SK-N-SH treated with all-trans-retinoic acid at 6 μM for 48 hours (cell line): ENCODE measurements around the gene AGBL3.

ENCODE experiments used
- ATAC-seq: fragments of 200-7000 bp; cut with Tn5 transposase; 3 replicates; pipeline ENCODE4 v1.9.1; 2020; ENCODE audit warnings: mild to moderate bottlenecking, moderate library complexity
- BACH2 ChIP-seq: fragments of 250-450 bp; sonication (Bioruptor Pico); IDR thresholded peaks from 2 replicates; pipeline ENCODE4 v1.9.0; 2021; ENCODE audit warnings: mild to moderate bottlenecking, borderline replicate concordance
- CSDC2 ChIP-seq: fragments of 250-450 bp; sonication (Bioruptor Pico); IDR thresholded peaks from 2 replicates; pipeline ENCODE4 v1.5.0; 2020; ENCODE audit warnings: mild to moderate bottlenecking, moderate library complexity
- GLIS3 ChIP-seq: fragments of 250-450 bp; sonication (Bioruptor Pico); IDR thresholded peaks from 2 replicates; pipeline ENCODE4 v1.5.0; 2020; ENCODE audit warnings: mild to moderate bottlenecking, moderate library complexity
- ISL1 ChIP-seq: fragments of 250-450 bp; sonication (Bioruptor Pico); IDR thresholded peaks from 2 replicates; pipeline ENCODE4 v2.1.2; 2022; ENCODE audit warnings: mild to moderate bottlenecking, moderate library complexity
- OSR1 ChIP-seq: fragments of 250-450 bp; sonication (Bioruptor Pico); IDR thresholded peaks from 2 replicates; pipeline ENCODE4 v1.8.0; 2022; ENCODE audit warnings: moderate library complexity, mild to moderate bottlenecking, inconsistent platforms
- PATZ1 ChIP-seq: fragments of 250-450 bp; sonication (Bioruptor Pico); IDR thresholded peaks from 2 replicates; pipeline ENCODE4 v1.8.0; 2020; ENCODE audit warnings: mild to moderate bottlenecking, moderate library complexity, borderline replicate concordance
- PPARA ChIP-seq: fragments of 250-450 bp; sonication (Bioruptor Pico); IDR thresholded peaks from 2 replicates; pipeline ENCODE4 v1.5.0; 2020; ENCODE audit warnings: mild to moderate bottlenecking, borderline replicate concordance
- RARB ChIP-seq: fragments of 250-450 bp; sonication (Bioruptor Pico); IDR thresholded peaks from 2 replicates; pipeline ENCODE4 v1.8.0; 2021; ENCODE audit warnings: mild to moderate bottlenecking, moderate library complexity
- SNAI2 ChIP-seq: fragments of 250-450 bp; sonication (Bioruptor Pico); IDR thresholded peaks from 2 replicates; pipeline ENCODE4 v1.5.0; 2020; ENCODE audit warnings: mild to moderate bottlenecking, moderate library complexity
- TCF4 ChIP-seq: fragments of 250-450 bp; sonication (Bioruptor Pico); IDR thresholded peaks from 2 replicates; pipeline ENCODE4 v1.8.0; 2021; ENCODE audit warnings: mild to moderate bottlenecking, moderate library complexity, borderline replicate concordance
- TOX ChIP-seq: fragments of 250-450 bp; sonication (Bioruptor Pico); IDR thresholded peaks from 2 replicates; pipeline ENCODE4 v1.8.0; 2021; ENCODE audit warnings: mild to moderate bottlenecking, moderate library complexity, borderline replicate concordance
- ZC3H10 ChIP-seq: fragments of 250-450 bp; sonication (Bioruptor Pico); IDR thresholded peaks from 2 replicates; pipeline ENCODE4 v1.5.1; 2021; ENCODE audit warnings: mild to moderate bottlenecking, moderate library complexity
- ZFP3 ChIP-seq: fragments of 250-450 bp; sonication (Bioruptor Pico); IDR thresholded peaks from 2 replicates; pipeline ENCODE4 v1.5.0; 2020; ENCODE audit warnings: mild to moderate bottlenecking, moderate library complexity
- ZFP30 ChIP-seq: fragments of 450-650 bp; formaldehyde crosslinking; IDR thresholded peaks from 2 replicates; pipeline ENCODE4 v1.5.0; 2022; ENCODE audit warnings: mild to moderate bottlenecking, moderate library complexity
- ZNF565 ChIP-seq: fragments of 450-650 bp; formaldehyde crosslinking; conservative IDR thresholded peaks from 2 replicates; pipeline ENCODE4 v1.5.0; 2020; ENCODE audit warnings: low read depth, mild to moderate bottlenecking, moderate library complexity
- ZNF70 ChIP-seq: fragments of 450-650 bp; formaldehyde crosslinking; IDR thresholded peaks from 2 replicates; pipeline ENCODE4 v1.5.0; 2020; ENCODE audit warnings: mild to moderate bottlenecking, moderate library complexity
- ZNF8 ChIP-seq: fragments of 450-650 bp; formaldehyde crosslinking; IDR thresholded peaks from 2 replicates; pipeline ENCODE4 v1.5.0; 2020; ENCODE audit warnings: mild to moderate bottlenecking, moderate library complexity
- TF ChIP-seq, protein P1 (sequence below): fragments of 250-450 bp; sonication (Bioruptor Pico); IDR thresholded peaks from 2 replicates; pipeline ENCODE4 v1.5.0; 2020; ENCODE audit warnings: mild to moderate bottlenecking, moderate library complexity
- TF ChIP-seq, protein P2 (sequence below): fragments of 250-450 bp; sonication (Bioruptor Pico); IDR thresholded peaks from 2 replicates; pipeline ENCODE4 v1.8.0; 2021; ENCODE audit warnings: low read depth, mild to moderate bottlenecking, moderate library complexity, borderline replicate concordance
- TF ChIP-seq, protein P3 (sequence below): fragments of 250-450 bp; sonication (Bioruptor Pico); IDR thresholded peaks from 2 replicates; pipeline ENCODE4 v1.5.1; 2021; ENCODE audit warnings: mild to moderate bottlenecking, moderate library complexity

Gene AGBL3

DNA sequence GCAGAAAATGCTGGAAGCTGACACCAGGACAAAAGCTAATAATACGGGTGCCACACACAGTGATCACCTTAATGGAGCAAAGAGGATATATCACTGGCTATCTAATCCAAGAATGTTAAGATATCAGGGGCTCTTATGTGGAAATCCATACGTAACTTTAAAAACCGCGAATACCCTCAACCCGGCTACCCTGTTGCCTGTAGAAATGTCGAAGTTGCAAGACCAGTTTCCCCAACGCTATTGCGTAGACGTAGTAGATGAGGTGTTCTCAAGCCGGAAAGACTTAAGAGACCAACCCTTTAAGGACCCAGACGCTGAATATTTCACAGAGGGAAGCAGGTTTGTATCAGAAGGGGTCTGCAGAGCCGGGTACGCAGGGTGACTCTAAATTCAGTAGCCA lies 192.1 kb downstream of the AGBL3 start:
- ATAC-seq: no peak
- no peak for TF ChIP-seq ZFP30 (CRISPR knock-in tag)
- TF ChIP-seq BACH2 (CRISPR knock-in tag): no peak

- TF ChIP-seq, protein P1, sequence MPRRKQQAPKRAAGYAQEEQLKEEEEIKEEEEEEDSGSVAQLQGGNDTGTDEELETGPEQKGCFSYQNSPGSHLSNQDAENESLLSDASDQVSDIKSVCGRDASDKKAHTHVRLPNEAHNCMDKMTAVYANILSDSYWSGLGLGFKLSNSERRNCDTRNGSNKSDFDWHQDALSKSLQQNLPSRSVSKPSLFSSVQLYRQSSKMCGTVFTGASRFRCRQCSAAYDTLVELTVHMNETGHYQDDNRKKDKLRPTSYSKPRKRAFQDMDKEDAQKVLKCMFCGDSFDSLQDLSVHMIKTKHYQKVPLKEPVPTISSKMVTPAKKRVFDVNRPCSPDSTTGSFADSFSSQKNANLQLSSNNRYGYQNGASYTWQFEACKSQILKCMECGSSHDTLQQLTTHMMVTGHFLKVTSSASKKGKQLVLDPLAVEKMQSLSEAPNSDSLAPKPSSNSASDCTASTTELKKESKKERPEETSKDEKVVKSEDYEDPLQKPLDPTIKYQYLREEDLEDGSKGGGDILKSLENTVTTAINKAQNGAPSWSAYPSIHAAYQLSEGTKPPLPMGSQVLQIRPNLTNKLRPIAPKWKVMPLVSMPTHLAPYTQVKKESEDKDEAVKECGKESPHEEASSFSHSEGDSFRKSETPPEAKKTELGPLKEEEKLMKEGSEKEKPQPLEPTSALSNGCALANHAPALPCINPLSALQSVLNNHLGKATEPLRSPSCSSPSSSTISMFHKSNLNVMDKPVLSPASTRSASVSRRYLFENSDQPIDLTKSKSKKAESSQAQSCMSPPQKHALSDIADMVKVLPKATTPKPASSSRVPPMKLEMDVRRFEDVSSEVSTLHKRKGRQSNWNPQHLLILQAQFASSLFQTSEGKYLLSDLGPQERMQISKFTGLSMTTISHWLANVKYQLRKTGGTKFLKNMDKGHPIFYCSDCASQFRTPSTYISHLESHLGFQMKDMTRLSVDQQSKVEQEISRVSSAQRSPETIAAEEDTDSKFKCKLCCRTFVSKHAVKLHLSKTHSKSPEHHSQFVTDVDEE: no peak
- no peak for TF ChIP-seq SNAI2
- TF ChIP-seq ZNF8 (CRISPR knock-in tag): no peak
- no peak for TF ChIP-seq ISL1
- no peak for TF ChIP-seq ZNF565 (CRISPR knock-in tag)
- TF ChIP-seq, protein P2, sequence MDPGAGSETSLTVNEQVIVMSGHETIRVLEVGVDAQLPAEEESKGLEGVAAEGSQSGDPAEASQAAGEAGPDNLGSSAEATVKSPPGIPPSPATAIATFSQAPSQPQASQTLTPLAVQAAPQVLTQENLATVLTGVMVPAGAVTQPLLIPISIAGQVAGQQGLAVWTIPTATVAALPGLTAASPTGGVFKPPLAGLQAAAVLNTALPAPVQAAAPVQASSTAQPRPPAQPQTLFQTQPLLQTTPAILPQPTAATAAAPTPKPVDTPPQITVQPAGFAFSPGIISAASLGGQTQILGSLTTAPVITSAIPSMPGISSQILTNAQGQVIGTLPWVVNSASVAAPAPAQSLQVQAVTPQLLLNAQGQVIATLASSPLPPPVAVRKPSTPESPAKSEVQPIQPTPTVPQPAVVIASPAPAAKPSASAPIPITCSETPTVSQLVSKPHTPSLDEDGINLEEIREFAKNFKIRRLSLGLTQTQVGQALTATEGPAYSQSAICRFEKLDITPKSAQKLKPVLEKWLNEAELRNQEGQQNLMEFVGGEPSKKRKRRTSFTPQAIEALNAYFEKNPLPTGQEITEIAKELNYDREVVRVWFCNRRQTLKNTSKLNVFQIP (CRISPR knock-in tag): no peak
- no peak for TF ChIP-seq OSR1 (CRISPR knock-in tag)
- TF ChIP-seq TCF4 (CRISPR knock-in tag): no peak
- no peak for TF ChIP-seq TOX (CRISPR knock-in tag)
- no peak for TF ChIP-seq PPARA (CRISPR knock-in tag)
- no peak for TF ChIP-seq ZFP30 (CRISPR knock-in tag)
- no peak for TF ChIP-seq ZFP3 (CRISPR knock-in tag)
- no peak for TF ChIP-seq CSDC2 (CRISPR knock-in tag)
- no peak for TF ChIP-seq ZC3H10
- TF ChIP-seq RARB (CRISPR knock-in tag): no peak
- TF ChIP-seq BACH2 (CRISPR knock-in tag): no peak
- TF ChIP-seq, all 23 proteins: peak for 0
- no peak for ATAC-seq
These were observed 193.1 kb downstream of the AGBL3 start for GRCh38 chr7:135179321-135179925.

GRCh38 chr7:135180122-135180521 lies 193.8 kb downstream of the AGBL3 start:
- ATAC-seq: no peak
- TF ChIP-seq ZNF565 (CRISPR knock-in tag) (no peak), ISL1 (no peak), PPARA (CRISPR knock-in tag) (no peak), ZFP30 (CRISPR knock-in tag) (no peak), CSDC2 (CRISPR knock-in tag) (no peak), GLIS3 (CRISPR knock-in tag) (no peak), ZC3H10 (no peak), ZNF70 (CRISPR knock-in tag) (no peak), PATZ1 (no peak)
- TF ChIP-seq, protein P3, sequence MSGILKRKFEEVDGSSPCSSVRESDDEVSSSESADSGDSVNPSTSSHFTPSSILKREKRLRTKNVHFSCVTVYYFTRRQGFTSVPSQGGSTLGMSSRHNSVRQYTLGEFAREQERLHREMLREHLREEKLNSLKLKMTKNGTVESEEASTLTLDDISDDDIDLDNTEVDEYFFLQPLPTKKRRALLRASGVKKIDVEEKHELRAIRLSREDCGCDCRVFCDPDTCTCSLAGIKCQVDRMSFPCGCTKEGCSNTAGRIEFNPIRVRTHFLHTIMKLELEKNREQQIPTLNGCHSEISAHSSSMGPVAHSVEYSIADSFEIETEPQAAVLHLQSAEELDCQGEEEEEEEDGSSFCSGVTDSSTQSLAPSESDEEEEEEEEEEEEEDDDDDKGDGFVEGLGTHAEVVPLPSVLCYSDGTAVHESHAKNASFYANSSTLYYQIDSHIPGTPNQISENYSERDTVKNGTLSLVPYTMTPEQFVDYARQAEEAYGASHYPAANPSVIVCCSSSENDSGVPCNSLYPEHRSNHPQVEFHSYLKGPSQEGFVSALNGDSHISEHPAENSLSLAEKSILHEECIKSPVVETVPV: no peak
- TF ChIP-seq, protein P1: no peak
